Middle frontal gyrus (tissue), 1 donor: Measurements from ENCODE around the gene PIK3AP1.
"Not testable (repeated sequence)": the region's sequence is repeated elsewhere in the genome, so short reads cannot be mapped to it uniquely, and the experiment has no call there.

Source experiments
- DNase-seq: peaks from one replicate; pipeline ENCODE4 v3.0.0-alpha.2; 2015; ENCODE audit warnings: low spot score; ENCODE audit errors: extremely low spot score

The PIK3AP1 gene

GRCh38 chr10:96721207-96721572, 876 bp upstream of the PIK3AP1 start:
- DNase-seq, result no peak

GRCh38 chr10:96719850-96720421, 378 bp downstream of the PIK3AP1 start:
- DNase-seq, result no peak

- no peak for DNase-seq
These were observed 1.1 kb downstream of the PIK3AP1 start for GRCh38 chr10:96719200-96719599.

- DNase-seq, result no peak
These were observed 1.9 kb downstream of the PIK3AP1 start for GRCh38 chr10:96718304-96718990.

GRCh38 chr10:96716390-96716789, 3.9 kb downstream of the PIK3AP1 start:
- no peak for DNase-seq

GRCh38 chr10:96714746-96715255, 5.5 kb downstream of the PIK3AP1 start:
- DNase-seq, result no peak

GRCh38 chr10:96714031-96714590, 6.2 kb downstream of the PIK3AP1 start:
- DNase-seq, result no peak

- DNase-seq, result no peak
These were observed 7.5 kb downstream of the PIK3AP1 start for GRCh38 chr10:96712662-96713271.

- DNase-seq, result no peak
These were observed 9.1 kb downstream of the PIK3AP1 start for GRCh38 chr10:96711048-96711728.

GRCh38 chr10:96709525-96709924, 10.8 kb downstream of the PIK3AP1 start:
- DNase-seq, result no peak

- DNase-seq, result no peak
These were observed 11.3 kb downstream of the PIK3AP1 start for GRCh38 chr10:96708996-96709395.

GRCh38 chr10:96708456-96708855, 11.9 kb downstream of the PIK3AP1 start:
- no peak for DNase-seq

GRCh38 chr10:96706331-96706853, 13.9 kb downstream of the PIK3AP1 start:
- DNase-seq, result no peak

GRCh38 chr10:96705134-96705533, 15.2 kb downstream of the PIK3AP1 start:
- no peak for DNase-seq

GRCh38 chr10:96704563-96704962, 15.8 kb downstream of the PIK3AP1 start:
- no peak for DNase-seq

- DNase-seq, result no peak
These were observed 17.0 kb downstream of the PIK3AP1 start for GRCh38 chr10:96703358-96703757.

GRCh38 chr10:96701265-96701664, 19.0 kb downstream of the PIK3AP1 start:
- no peak for DNase-seq

- DNase-seq, result no peak
These were observed 19.8 kb downstream of the PIK3AP1 start for GRCh38 chr10:96700374-96701099.

GRCh38 chr10:96699613-96700012, 20.7 kb downstream of the PIK3AP1 start:
- no peak for DNase-seq

- DNase-seq, result not testable (repeated sequence)
These were observed 22.0 kb downstream of the PIK3AP1 start for GRCh38 chr10:96698305-96698704.

GRCh38 chr10:96697438-96697837, 22.9 kb downstream of the PIK3AP1 start:
- no peak for DNase-seq
